Measurements from ENCODE around the gene MTOR.
A peak's percentile ranks its signal among the peaks of the same experiment; 100 is the strongest.

The MTOR gene

DNA sequence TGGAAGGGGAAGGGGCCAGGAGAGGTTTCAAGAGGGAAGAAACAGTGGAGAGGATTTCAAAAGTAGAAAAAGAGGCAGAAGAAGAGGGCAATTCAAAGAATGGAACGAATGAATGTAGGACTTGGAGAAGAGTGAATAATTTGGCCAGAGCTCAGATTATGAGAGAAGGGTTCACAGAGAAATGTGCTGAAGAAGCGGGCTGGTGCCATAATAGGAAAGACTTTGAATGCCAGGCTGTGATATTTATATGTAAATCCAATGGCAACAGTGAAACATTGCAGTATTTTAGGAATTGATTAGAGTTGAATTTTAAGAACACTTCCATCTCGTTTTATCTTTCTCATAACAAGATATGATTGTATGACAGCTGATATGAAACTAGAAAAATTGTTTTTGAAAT lies 109.2 kb downstream of the MTOR start:
- H3K36me3 ChIP-seq (ENCODE audit: insufficient read depth, low read length), result peaks cover 45% of the 10 kb centered on the region
- no peaks in the 10 kb centered on the region for H3K9me3 ChIP-seq (ENCODE audit: low read depth, low read length)
- H3K4me3 ChIP-seq, result no peak overlapping the region
- no peak overlapping the region for H3K27ac ChIP-seq
- TF ChIP-seq FOXP2 (optimal IDR thresholded peaks at IDR 0.05; ENCODE audit: control extremely low read depth, extremely low read length, insufficient read depth) (no peak), EZH2 (IDR thresholded peaks at IDR 0.05) (no peak), POLR2AphosphoS5 (IDR thresholded peaks at IDR 0.05; ENCODE audit: borderline replicate concordance, low read depth, low read length) (no peak)
- H3K9ac ChIP-seq (ENCODE audit: insufficient read length), result no peak overlapping the region
- no peak for DNase-seq (ENCODE audit: low read depth, low spot score)

DNA sequence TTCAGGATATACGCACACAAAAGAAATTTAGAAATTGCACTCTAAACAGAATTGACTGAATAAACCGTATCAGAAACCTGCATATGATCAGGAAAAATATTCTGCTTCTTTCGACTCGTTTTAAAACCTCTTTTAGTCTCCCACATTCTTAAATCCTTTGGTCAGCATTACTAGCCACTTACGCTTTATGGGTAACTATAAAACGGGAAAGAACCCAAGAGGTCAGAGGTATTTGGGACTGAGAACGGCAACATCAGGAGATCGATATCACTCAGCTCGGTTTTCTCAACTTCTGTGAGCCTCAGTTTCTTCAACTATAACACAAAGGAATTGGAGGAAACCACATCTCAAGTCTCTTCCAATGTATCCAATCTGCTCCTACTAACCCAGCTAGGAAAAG lies 109.6 kb downstream of the MTOR start:
- Histone ChIP-seq H3K36me3 (ENCODE audit: insufficient read depth, low read length) (peaks cover 47% of the 10 kb centered on the region), H3K9me3 (ENCODE audit: low read depth, low read length) (no peaks in the 10 kb centered on the region), H3K27ac (peak overlapping the region; percentile 34; the same call in 1 of the 2 replicates), H3K4me3 (no peak overlapping the region), H3K9ac (ENCODE audit: insufficient read length) (peak overlapping the region; percentile 24)
- TF ChIP-seq EZH2 (IDR thresholded peaks at IDR 0.05) (no peak), FOXP2 (optimal IDR thresholded peaks at IDR 0.05; ENCODE audit: control extremely low read depth, extremely low read length, insufficient read depth) (no peak), POLR2AphosphoS5 (IDR thresholded peaks at IDR 0.05; ENCODE audit: borderline replicate concordance, low read depth, low read length) (no peak)
- DNase-seq (ENCODE audit: low read depth, low spot score), result no peak

- DNase-seq (ENCODE audit: low read depth, low spot score), result no peak
- Histone ChIP-seq H3K4me3 (no peak overlapping the region), H3K9me3 (ENCODE audit: low read depth, low read length) (no peaks in the 10 kb centered on the region), H3K9ac (ENCODE audit: insufficient read length) (no peak overlapping the region), H3K36me3 (ENCODE audit: insufficient read depth, low read length) (peaks cover 46% of the 10 kb centered on the region), H3K27ac (peak overlapping the region; percentile 34; the same call in 1 of the 2 replicates)
- TF ChIP-seq POLR2AphosphoS5 (IDR thresholded peaks at IDR 0.05; ENCODE audit: borderline replicate concordance, low read depth, low read length), result no peak
- TF ChIP-seq EZH2 (IDR thresholded peaks at IDR 0.05), result no peak
- TF ChIP-seq FOXP2 (optimal IDR thresholded peaks at IDR 0.05; ENCODE audit: control extremely low read depth, extremely low read length, insufficient read depth), result no peak
Measured at GRCh38 chr1:11151826-11152612, 110.3 kb downstream of the MTOR start.

DNA sequence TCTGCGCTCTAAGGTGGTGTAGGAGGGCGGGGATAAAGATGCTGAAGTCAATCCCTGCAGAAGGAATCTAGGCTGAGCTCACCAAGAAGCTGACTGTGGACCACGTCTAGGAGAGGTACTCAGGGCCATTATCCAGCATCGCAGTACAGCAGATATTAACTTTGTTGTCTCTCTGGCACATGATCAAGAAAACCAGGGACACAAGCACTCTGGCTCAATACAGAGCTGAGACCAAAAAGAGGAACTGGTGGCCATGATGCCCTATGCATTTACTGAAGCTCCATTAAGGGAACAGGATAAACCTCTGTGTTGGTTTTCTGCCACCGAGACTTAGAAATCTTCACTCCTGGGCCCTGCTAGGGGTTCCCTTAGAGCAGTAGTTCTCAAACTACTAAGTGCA lies 111.2 kb downstream of the MTOR start:
- Histone ChIP-seq H3K4me3 (no peak overlapping the region), H3K27ac (no peak overlapping the region), H3K9me3 (ENCODE audit: low read depth, low read length) (no peaks in the 10 kb centered on the region), H3K9ac (ENCODE audit: insufficient read length) (no peak overlapping the region), H3K36me3 (ENCODE audit: insufficient read depth, low read length) (peaks cover 46% of the 10 kb centered on the region)
- no peak for DNase-seq (ENCODE audit: low read depth, low spot score)
- no peak for TF ChIP-seq FOXP2 (optimal IDR thresholded peaks at IDR 0.05; ENCODE audit: control extremely low read depth, extremely low read length, insufficient read depth)
- no peak for TF ChIP-seq POLR2AphosphoS5 (IDR thresholded peaks at IDR 0.05; ENCODE audit: borderline replicate concordance, low read depth, low read length)
- TF ChIP-seq EZH2 (IDR thresholded peaks at IDR 0.05), result no peak

DNA sequence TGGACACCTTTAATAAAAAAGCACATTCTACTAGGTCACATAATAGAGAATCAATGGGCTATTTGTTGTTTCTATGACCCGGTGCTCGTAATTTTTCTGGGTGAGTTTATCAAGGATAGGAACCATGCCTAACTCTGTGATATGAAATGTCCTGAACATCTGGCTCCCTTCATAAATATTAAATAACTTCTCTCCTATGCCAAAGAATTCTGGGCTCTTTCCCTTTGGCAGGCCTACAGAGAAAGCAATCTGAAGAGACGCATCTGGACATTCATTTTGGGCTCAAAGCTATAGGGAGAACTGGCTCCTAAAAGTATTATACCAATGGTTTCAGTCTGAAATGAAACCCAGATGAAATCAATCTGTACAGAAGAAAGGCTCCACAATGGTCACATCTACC lies 112.0 kb downstream of the MTOR start:
- no peak overlapping the region for H3K4me3 ChIP-seq
- no peak overlapping the region for H3K9ac ChIP-seq (ENCODE audit: insufficient read length)
- no peak overlapping the region for H3K27ac ChIP-seq
- H3K36me3 ChIP-seq (ENCODE audit: insufficient read depth, low read length), result peaks cover 48% of the 10 kb centered on the region
- H3K9me3 ChIP-seq (ENCODE audit: low read depth, low read length), result no peaks in the 10 kb centered on the region
- no peak for DNase-seq (ENCODE audit: low read depth, low spot score)
- TF ChIP-seq POLR2AphosphoS5 (IDR thresholded peaks at IDR 0.05; ENCODE audit: borderline replicate concordance, low read depth, low read length) (no peak), FOXP2 (optimal IDR thresholded peaks at IDR 0.05; ENCODE audit: control extremely low read depth, extremely low read length, insufficient read depth) (no peak), EZH2 (IDR thresholded peaks at IDR 0.05) (no peak)

DNA sequence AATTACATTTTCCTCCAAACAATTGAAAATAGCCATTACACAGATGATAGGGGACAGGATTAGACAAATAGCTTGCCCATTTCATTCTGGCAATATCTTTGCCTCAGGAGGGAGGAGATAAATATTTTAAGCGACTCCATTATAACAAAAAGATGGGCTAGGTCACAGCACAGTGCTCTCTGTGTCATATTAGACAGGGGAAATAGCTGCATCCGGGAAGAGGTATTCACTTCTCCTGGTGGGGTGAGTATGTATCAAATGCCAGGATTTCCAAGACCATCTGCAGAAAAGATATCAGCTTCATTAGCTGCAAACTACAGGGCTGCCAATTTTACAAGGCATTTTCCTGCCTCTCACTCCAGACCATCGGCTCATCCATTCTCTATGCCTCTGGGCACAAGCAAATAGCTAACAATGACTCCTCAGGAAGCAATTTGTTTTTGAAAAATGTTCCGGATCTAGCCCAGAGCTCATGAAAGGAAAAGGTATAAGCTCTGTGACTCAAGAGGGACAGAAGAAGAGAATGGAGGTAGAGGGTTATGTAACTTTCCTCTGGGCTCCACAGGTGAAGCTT lies 115.1 kb downstream of the MTOR start:
- no peak for TF ChIP-seq EZH2 (IDR thresholded peaks at IDR 0.05)
- TF ChIP-seq FOXP2 (optimal IDR thresholded peaks at IDR 0.05; ENCODE audit: control extremely low read depth, extremely low read length, insufficient read depth), result no peak
- no peak for TF ChIP-seq POLR2AphosphoS5 (IDR thresholded peaks at IDR 0.05; ENCODE audit: borderline replicate concordance, low read depth, low read length)
- DNase-seq (ENCODE audit: low read depth, low spot score), result no peak
- Histone ChIP-seq H3K27ac (no peak overlapping the region), H3K36me3 (ENCODE audit: insufficient read depth, low read length) (peaks cover 47% of the 10 kb centered on the region), H3K9ac (ENCODE audit: insufficient read length) (no peak overlapping the region), H3K4me3 (no peak overlapping the region), H3K9me3 (ENCODE audit: low read depth, low read length) (no peaks in the 10 kb centered on the region)

DNA sequence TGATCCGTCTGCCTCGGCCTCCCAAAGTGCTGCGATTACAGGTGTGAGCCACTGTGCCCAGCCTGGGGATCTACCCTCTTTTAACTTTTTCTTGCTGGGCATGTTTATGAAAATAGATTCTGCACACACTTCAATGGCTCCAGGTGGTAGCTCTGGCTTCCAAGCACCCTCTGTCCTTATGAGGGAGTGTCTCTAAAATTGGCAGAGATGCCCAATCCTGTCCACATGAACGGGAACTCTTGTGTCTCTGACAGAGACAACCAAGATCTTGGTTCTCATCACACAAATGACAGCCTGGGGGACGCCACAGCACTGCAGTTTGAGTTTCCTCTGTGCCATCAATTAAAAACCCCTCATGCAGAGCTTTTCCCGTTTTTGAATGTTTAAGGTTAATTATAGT lies 116.6 kb downstream of the MTOR start:
- H3K4me3 ChIP-seq, result no peak overlapping the region
- no peaks in the 10 kb centered on the region for H3K9me3 ChIP-seq (ENCODE audit: low read depth, low read length)
- DNase-seq (ENCODE audit: low read depth, low spot score), result no peak
- TF ChIP-seq EZH2 (IDR thresholded peaks at IDR 0.05), result no peak
- TF ChIP-seq FOXP2 (optimal IDR thresholded peaks at IDR 0.05; ENCODE audit: control extremely low read depth, extremely low read length, insufficient read depth), result no peak
- no peak for TF ChIP-seq POLR2AphosphoS5 (IDR thresholded peaks at IDR 0.05; ENCODE audit: borderline replicate concordance, low read depth, low read length)
- peaks cover 47% of the 10 kb centered on the region for H3K36me3 ChIP-seq (ENCODE audit: insufficient read depth, low read length)
- H3K9ac ChIP-seq (ENCODE audit: insufficient read length), result no peak overlapping the region
- H3K27ac ChIP-seq, result no peak overlapping the region

- no peak for DNase-seq (ENCODE audit: low read depth, low spot score)
- Histone ChIP-seq H3K9ac (ENCODE audit: insufficient read length) (no peak overlapping the region), H3K36me3 (ENCODE audit: insufficient read depth, low read length) (peaks cover 47% of the 10 kb centered on the region), H3K9me3 (ENCODE audit: low read depth, low read length) (no peaks in the 10 kb centered on the region), H3K27ac (no peak overlapping the region), H3K4me3 (no peak overlapping the region)
- TF ChIP-seq FOXP2 (optimal IDR thresholded peaks at IDR 0.05; ENCODE audit: control extremely low read depth, extremely low read length, insufficient read depth), result no peak
- TF ChIP-seq POLR2AphosphoS5 (IDR thresholded peaks at IDR 0.05; ENCODE audit: borderline replicate concordance, low read depth, low read length), result no peak
- TF ChIP-seq EZH2 (IDR thresholded peaks at IDR 0.05), result no peak
Measured at GRCh38 chr1:11144570-11145256, 117.6 kb downstream of the MTOR start.
